ENCODE measurements around the gene SND1.

- TF ChIP-seq CTCF (conservative IDR thresholded peaks at IDR 0.05; ENCODE audit: low read depth, low read length), result no peak
- TF ChIP-seq EZH2 (IDR thresholded peaks at IDR 0.05; ENCODE audit: low read length, unreplicated experiment), result no peak
Observed at GRCh38 chr7:127765150-127765549, 113.2 kb downstream of the SND1 start.

Data from PC-3 (cell line).